ENCODE results near the gene TFG.

GRCh38 chr3:100798012-100798411 lies 88.7 kb downstream of the TFG start:
- TF ChIP-seq CTCF (IDR thresholded peaks at IDR 0.05; ENCODE audit: low read depth, low read length): no peak
- TF ChIP-seq EZH2phosphoT487 (IDR thresholded peaks at IDR 0.05; ENCODE audit: low read depth): no peak
